ENCODE results near the gene DIAPH2.

Gene DIAPH2

GRCh38 chrX:97416461-97416860 lies 731.8 kb downstream of the DIAPH2 start:
- Histone ChIP-seq H3K4me3 (ENCODE audit: low read length) (no peak overlapping the region), H3K27me3 (replicated peaks; ENCODE audit: insufficient read depth, low read length) (no peaks in the 10 kb centered on the region)

GRCh38 chrX:97429101-97429500 lies 744.5 kb downstream of the DIAPH2 start:
- no peaks in the 10 kb centered on the region for H3K4me1 ChIP-seq (ENCODE audit: low read length)
- H3K9me3 ChIP-seq (replicated peaks; ENCODE audit: insufficient read depth, low read length), result no peaks in the 10 kb centered on the region
- TF ChIP-seq EZH2phosphoT487 (IDR thresholded peaks at IDR 0.05; ENCODE audit: low read length) (no peak), CTCF (IDR thresholded peaks at IDR 0.05; ENCODE audit: low read length) (no peak), EZH2 (optimal IDR thresholded peaks at IDR 0.05; ENCODE audit: low read depth, low read length) (no peak)
- H3K4me2 ChIP-seq (ENCODE audit: low read depth, low read length), result no peak overlapping the region
- H3K27ac ChIP-seq (ENCODE audit: low read length), result no peak overlapping the region
- DNase-seq, result no peak
- H2AFZ ChIP-seq (ENCODE audit: low read length), result no peak overlapping the region
- no peaks in the 10 kb centered on the region for H3K79me2 ChIP-seq (ENCODE audit: low read length)
- no peaks in the 10 kb centered on the region for H3K27me3 ChIP-seq (replicated peaks; ENCODE audit: insufficient read depth, low read length)
- no peaks in the 10 kb centered on the region for H3K36me3 ChIP-seq (replicated peaks; ENCODE audit: insufficient read depth, low read length)
- H3F3A ChIP-seq (ENCODE audit: insufficient read depth, low read length), result no peaks in the 10 kb centered on the region
- H3K9me2 ChIP-seq (replicated peaks; ENCODE audit: insufficient read depth, low read length), result no peaks in the 10 kb centered on the region
- no peaks in the 10 kb centered on the region for H4K20me1 ChIP-seq (ENCODE audit: insufficient read depth, low read length)
- H3K9ac ChIP-seq (ENCODE audit: low read length), result no peak overlapping the region
- no peak overlapping the region for H3K4me3 ChIP-seq (ENCODE audit: low read length)

More at GRCh38 chrX:97416461-97416860, 731.8 kb downstream of the DIAPH2 start:
- Histone ChIP-seq H3F3A (ENCODE audit: insufficient read depth, low read length) (no peaks in the 10 kb centered on the region), H3K36me3 (replicated peaks; ENCODE audit: insufficient read depth, low read length) (no peaks in the 10 kb centered on the region), H3K4me2 (ENCODE audit: low read depth, low read length) (no peak overlapping the region), H3K9me2 (replicated peaks; ENCODE audit: insufficient read depth, low read length) (no peaks in the 10 kb centered on the region), H3K4me1 (ENCODE audit: low read length) (no peaks in the 10 kb centered on the region), H3K9me3 (replicated peaks; ENCODE audit: insufficient read depth, low read length) (no peaks in the 10 kb centered on the region), H4K20me1 (ENCODE audit: insufficient read depth, low read length) (no peaks in the 10 kb centered on the region), H3K9ac (ENCODE audit: low read length) (no peak overlapping the region), H2AFZ (ENCODE audit: low read length) (no peak overlapping the region), H3K27ac (ENCODE audit: low read length) (no peak overlapping the region), H3K79me2 (ENCODE audit: low read length) (no peaks in the 10 kb centered on the region)
- DNase-seq, result no peak
- TF ChIP-seq CTCF (IDR thresholded peaks at IDR 0.05; ENCODE audit: low read length) (no peak), EZH2phosphoT487 (IDR thresholded peaks at IDR 0.05; ENCODE audit: low read length) (no peak), EZH2 (optimal IDR thresholded peaks at IDR 0.05; ENCODE audit: low read depth, low read length) (no peak)

- Histone ChIP-seq H3K36me3 (replicated peaks; ENCODE audit: insufficient read depth, low read length) (no peaks in the 10 kb centered on the region), H3K4me1 (ENCODE audit: low read length) (no peaks in the 10 kb centered on the region), H3K27ac (ENCODE audit: low read length) (no peak overlapping the region), H3K79me2 (ENCODE audit: low read length) (no peaks in the 10 kb centered on the region), H3K9me2 (replicated peaks; ENCODE audit: insufficient read depth, low read length) (no peaks in the 10 kb centered on the region), H3K9me3 (replicated peaks; ENCODE audit: insufficient read depth, low read length) (no peaks in the 10 kb centered on the region), H3K4me2 (ENCODE audit: low read depth, low read length) (no peak overlapping the region), H2AFZ (ENCODE audit: low read length) (no peak overlapping the region), H3K27me3 (replicated peaks; ENCODE audit: insufficient read depth, low read length) (no peaks in the 10 kb centered on the region), H3K4me3 (ENCODE audit: low read length) (no peak overlapping the region), H3F3A (ENCODE audit: insufficient read depth, low read length) (no peaks in the 10 kb centered on the region), H3K9ac (ENCODE audit: low read length) (no peak overlapping the region), H4K20me1 (ENCODE audit: insufficient read depth, low read length) (no peaks in the 10 kb centered on the region)
- DNase-seq, result no peak
- TF ChIP-seq EZH2 (optimal IDR thresholded peaks at IDR 0.05; ENCODE audit: low read depth, low read length), result no peak
- no peak for TF ChIP-seq EZH2phosphoT487 (IDR thresholded peaks at IDR 0.05; ENCODE audit: low read length)
- TF ChIP-seq CTCF (IDR thresholded peaks at IDR 0.05; ENCODE audit: low read length), result no peak
These were observed 746.6 kb downstream of the DIAPH2 start for GRCh38 chrX:97431281-97431680.
